KBM-7 (cell line): Measurements from ENCODE around the gene ECT2L.

Source experiments
- DNase-seq: peaks from one replicate; pipeline ENCODE4 v3.0.0-alpha.2; 2015
- in situ Hi-C: fragments of 300-500 bp; cut with MboI; formaldehyde crosslinking; loops from 2 replicates; pipeline ENCODE4 v1.14.3; 2020; ENCODE audit warnings: low sequenced_read_pairs, low pct_unique_long_range_greater_than_20kb, mixed read lengths

ECT2L gene

GRCh38 chr6:138803331-138803730 is 7.4 kb downstream of the ECT2L start:
- no peak for DNase-seq
- in situ Hi-C loops: loop anchor here (25.0 kb wide), 1 partner anchor 559 kb away; the partner anchor contains the start of gene CITED2

- in situ Hi-C loops: loop anchor here (25.0 kb wide), 1 partner anchor 558 kb away; the partner anchor contains the start of gene CITED2
- no peak for DNase-seq
Observed at GRCh38 chr6:138803861-138804260, 8.0 kb downstream of the ECT2L start.

- DNase-seq: no peak
- in situ Hi-C loops: loop anchor here (25.0 kb wide), 1 partner anchor 557 kb away; the partner anchor contains the start of gene CITED2
Observed at GRCh38 chr6:138805016-138805765, 9.3 kb downstream of the ECT2L start.

- DNase-seq: no peak
- in situ Hi-C loops: loop anchor here (25.0 kb wide), 1 partner anchor 555 kb away; the partner anchor contains the start of gene CITED2
Observed at GRCh38 chr6:138806889-138807288, 11.0 kb downstream of the ECT2L start.

GRCh38 chr6:138809677-138810076 is 13.8 kb downstream of the ECT2L start:
- no peak for DNase-seq
- in situ Hi-C loops: loop anchor here (25.0 kb wide), 1 partner anchor 553 kb away; the partner anchor contains the start of gene CITED2

- in situ Hi-C loops: loop anchor here (25.0 kb wide), 1 partner anchor 550 kb away; the partner anchor contains the start of gene CITED2
- no peak for DNase-seq
Observed at GRCh38 chr6:138811866-138812265, 16.0 kb downstream of the ECT2L start.

GRCh38 chr6:138814179-138814834 is 18.4 kb downstream of the ECT2L start:
- in situ Hi-C loops: loop anchor here (25.0 kb wide), 1 partner anchor 548 kb away; the partner anchor contains the start of gene CITED2
- no peak for DNase-seq

- in situ Hi-C loops: loop anchor here (25.0 kb wide), 1 partner anchor 547 kb away; the partner anchor contains the start of gene CITED2
- no peak for DNase-seq
Observed at GRCh38 chr6:138815221-138815620, 19.3 kb downstream of the ECT2L start.

GRCh38 chr6:138815797-138816528 is 20.1 kb downstream of the ECT2L start:
- peak; percentile 71 for DNase-seq

GRCh38 chr6:138817799-138818198 is 21.9 kb downstream of the ECT2L start:
- in situ Hi-C loops: loop anchor here (25.0 kb wide), 1 partner anchor 545 kb away; the partner anchor contains the start of gene CITED2
- no peak for DNase-seq

More at GRCh38 chr6:138815797-138816528, 20.1 kb downstream of the ECT2L start:
- in situ Hi-C loops: loop anchor here (25.0 kb wide), 1 partner anchor 546 kb away; the partner anchor contains the start of gene CITED2

- in situ Hi-C loops: loop anchor here (25.0 kb wide), 1 partner anchor 544 kb away; the partner anchor contains the start of gene CITED2
- peak; percentile 52 for DNase-seq
Observed at GRCh38 chr6:138818496-138819194, 22.8 kb downstream of the ECT2L start.

- in situ Hi-C loops: loop anchor here (25.0 kb wide), 1 partner anchor 541 kb away; the partner anchor contains the start of gene CITED2
- DNase-seq: no peak
Observed at GRCh38 chr6:138821519-138821918, 25.6 kb downstream of the ECT2L start.

GRCh38 chr6:138824482-138825144 is 28.7 kb downstream of the ECT2L start:
- peak; percentile 19 for DNase-seq
- in situ Hi-C loops: loop anchor here (25.0 kb wide), 1 partner anchor 538 kb away; the partner anchor contains the start of gene CITED2

GRCh38 chr6:138830248-138830647 is 34.4 kb downstream of the ECT2L start:
- in situ Hi-C loops: no loop called here
- DNase-seq: no peak

GRCh38 chr6:138832182-138832581 is 36.3 kb downstream of the ECT2L start:
- in situ Hi-C loops: no loop called here
- no peak for DNase-seq

- in situ Hi-C loops: no loop called here
- no peak for DNase-seq
Observed at GRCh38 chr6:138833816-138834539, 38.1 kb downstream of the ECT2L start.

- in situ Hi-C loops: no loop called here
Observed at GRCh38 chr6:138837246-138837645, 41.4 kb downstream of the ECT2L start.

More at GRCh38 chr6:138837246-138837645, 41.4 kb downstream of the ECT2L start:
- DNase-seq: no peak
